GM12878 (cell line): ENCODE measurements around the gene EIF5B.

Experiments used
- CEBPB ChIP-seq, 2 experiments: fragments of 150-350 bp in 1 of 2; IDR thresholded peaks; 2 replicates each; pipeline ENCODE4 v1.6.1; 2012 to 2014; ENCODE audit warnings: low read depth in 2 of 2, low read length in 2 of 2, borderline replicate concordance in 1 of 2, inconsistent platforms in 1 of 2
- CHD2 ChIP-seq: IDR thresholded peaks from 2 replicates; pipeline ENCODE4 v1.6.1; 2011; ENCODE audit warnings: low read depth, low read length, improper control_type of control experiment, borderline replicate concordance
- CREB1 ChIP-seq: IDR thresholded peaks from 2 replicates; pipeline ENCODE4 v1.6.1; 2012; ENCODE audit warnings: low read depth, mild to moderate bottlenecking, inconsistent platforms
- EP300 ChIP-seq, 2 experiments: fragments of 150-350 bp in 1 of 2; IDR thresholded peaks; 2 replicates each; pipeline ENCODE4 v1.6.1; 2011 to 2012; ENCODE audit warnings: low read depth in 2 of 2, low read length in 2 of 2, borderline replicate concordance in 1 of 2, improper control_type of control experiment in 1 of 2, inconsistent platforms in 1 of 2; ENCODE audit not compliant: control insufficient read depth in 1 of 2
- ESRRA ChIP-seq: IDR thresholded peaks from 2 replicates; pipeline ENCODE4 v1.6.1; 2012; ENCODE audit warnings: mild to moderate bottlenecking, low read length, improper control_type of control experiment
- NFIC ChIP-seq: IDR thresholded peaks from 2 replicates; pipeline ENCODE4 v1.6.1; 2012; ENCODE audit warnings: low read depth, mild to moderate bottlenecking, inconsistent platforms, low read length, moderate library complexity
- POLR2A ChIP-seq: IDR thresholded peaks from 2 replicates; pipeline ENCODE4 v1.6.1; 2011; ENCODE audit warnings: low read depth, mild to moderate bottlenecking, low read length
- RAD21 ChIP-seq: IDR thresholded peaks from 2 replicates; pipeline ENCODE4 v1.6.1; 2011; ENCODE audit warnings: mild to moderate bottlenecking, low read depth, low read length, moderate library complexity; ENCODE audit not compliant: insufficient read depth
- RB1 ChIP-seq: fragments of 450-650 bp; formaldehyde crosslinking; IDR thresholded peaks from 2 replicates; pipeline ENCODE4 v1.6.1; 2017; ENCODE audit warnings: mild to moderate bottlenecking, borderline replicate concordance
- SMC3 ChIP-seq: IDR thresholded peaks from 2 replicates; pipeline ENCODE4 v1.6.1; 2011; ENCODE audit warnings: low read length, improper control_type of control experiment, borderline replicate concordance
- SP1 ChIP-seq: IDR thresholded peaks from one replicate; pipeline ENCODE4 v1.6.1; 2011; ENCODE audit warnings: low read depth, low read length
- TF ChIP-seq, protein P1 (sequence below): fragments of 150-350 bp; IDR thresholded peaks from 2 replicates; pipeline ENCODE4 v1.6.1; 2016; ENCODE audit warnings: low read depth, low read length

DNA sequence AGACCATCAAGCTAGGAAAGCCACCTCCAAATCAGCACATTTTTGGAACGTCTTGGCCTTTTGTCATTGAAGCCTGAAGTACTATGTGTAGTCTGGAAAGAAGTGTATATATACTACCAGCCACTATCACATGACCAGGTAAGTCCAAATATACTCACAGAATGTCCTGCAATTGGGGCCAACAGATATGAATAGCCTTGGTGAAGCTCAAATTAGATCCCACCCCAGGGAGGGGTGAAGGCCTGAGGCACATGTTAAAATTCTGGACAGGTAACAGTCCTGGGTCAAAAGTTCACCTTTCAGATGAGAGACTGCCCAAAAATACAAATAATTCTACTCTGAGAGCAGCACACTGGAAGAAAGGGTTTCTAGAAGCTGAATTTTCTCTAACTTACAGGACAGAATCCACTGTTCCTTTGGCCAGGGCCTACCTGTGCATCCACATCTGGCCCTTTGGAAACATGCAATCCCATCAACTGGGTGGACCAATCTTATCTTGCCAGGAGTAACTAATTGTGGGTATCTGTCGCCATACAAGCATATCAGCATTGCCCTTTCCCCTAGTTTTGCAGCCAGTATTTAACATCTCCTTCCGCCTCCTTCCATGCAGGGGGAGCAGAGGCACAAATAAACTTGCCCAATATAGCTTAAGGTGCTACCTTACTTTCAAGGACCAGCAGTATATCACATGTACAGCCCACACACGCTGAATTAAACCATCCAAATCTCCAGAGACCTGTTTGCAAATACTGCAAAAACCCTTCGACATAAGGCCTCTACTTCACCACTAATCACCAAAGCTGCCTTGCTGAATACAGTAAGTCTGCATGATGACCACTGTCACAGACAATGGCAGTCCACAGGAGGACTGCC, 67.8 kb downstream of the EIF5B start:
- no peak for TF ChIP-seq RB1
- TF ChIP-seq POLR2A: no peak
- no peak for TF ChIP-seq CHD2
- no peak for TF ChIP-seq SP1
- no peak for TF ChIP-seq RAD21
- TF ChIP-seq, protein P1, sequence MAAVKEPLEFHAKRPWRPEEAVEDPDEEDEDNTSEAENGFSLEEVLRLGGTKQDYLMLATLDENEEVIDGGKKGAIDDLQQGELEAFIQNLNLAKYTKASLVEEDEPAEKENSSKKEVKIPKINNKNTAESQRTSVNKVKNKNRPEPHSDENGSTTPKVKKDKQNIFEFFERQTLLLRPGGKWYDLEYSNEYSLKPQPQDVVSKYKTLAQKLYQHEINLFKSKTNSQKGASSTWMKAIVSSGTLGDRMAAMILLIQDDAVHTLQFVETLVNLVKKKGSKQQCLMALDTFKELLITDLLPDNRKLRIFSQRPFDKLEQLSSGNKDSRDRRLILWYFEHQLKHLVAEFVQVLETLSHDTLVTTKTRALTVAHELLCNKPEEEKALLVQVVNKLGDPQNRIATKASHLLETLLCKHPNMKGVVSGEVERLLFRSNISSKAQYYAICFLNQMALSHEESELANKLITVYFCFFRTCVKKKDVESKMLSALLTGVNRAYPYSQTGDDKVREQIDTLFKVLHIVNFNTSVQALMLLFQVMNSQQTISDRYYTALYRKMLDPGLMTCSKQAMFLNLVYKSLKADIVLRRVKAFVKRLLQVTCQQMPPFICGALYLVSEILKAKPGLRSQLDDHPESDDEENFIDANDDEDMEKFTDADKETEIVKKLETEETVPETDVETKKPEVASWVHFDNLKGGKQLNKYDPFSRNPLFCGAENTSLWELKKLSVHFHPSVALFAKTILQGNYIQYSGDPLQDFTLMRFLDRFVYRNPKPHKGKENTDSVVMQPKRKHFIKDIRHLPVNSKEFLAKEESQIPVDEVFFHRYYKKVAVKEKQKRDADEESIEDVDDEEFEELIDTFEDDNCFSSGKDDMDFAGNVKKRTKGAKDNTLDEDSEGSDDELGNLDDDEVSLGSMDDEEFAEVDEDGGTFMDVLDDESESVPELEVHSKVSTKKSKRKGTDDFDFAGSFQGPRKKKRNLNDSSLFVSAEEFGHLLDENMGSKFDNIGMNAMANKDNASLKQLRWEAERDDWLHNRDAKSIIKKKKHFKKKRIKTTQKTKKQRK: no peak
- TF ChIP-seq SMC3: no peak
- no peak for TF ChIP-seq ESRRA
- no peak for TF ChIP-seq CREB1
- TF ChIP-seq NFIC: no peak
- no peak for TF ChIP-seq EP300 (IDR thresholded peaks at IDR 0.05; ENCODE audit: borderline replicate concordance in 1 of 2, control insufficient read depth in 1 of 2, low read depth in 2 of 2, low read length in 2 of 2)
- TF ChIP-seq CEBPB (IDR thresholded peaks at IDR 0.05; ENCODE audit: borderline replicate concordance in 1 of 2, low read depth in 2 of 2, low read length in 2 of 2): no peak
